Measurements from ENCODE around the gene MYO1B. TPM values are rescaled to one million over a fixed set of nuclear protein-coding genes. Genes with fewer than 3 reads are reported as not detected.

Gene MYO1B
- total RNA-seq, 1 donor from 2014 or later = 81.0 TPM

DNA sequence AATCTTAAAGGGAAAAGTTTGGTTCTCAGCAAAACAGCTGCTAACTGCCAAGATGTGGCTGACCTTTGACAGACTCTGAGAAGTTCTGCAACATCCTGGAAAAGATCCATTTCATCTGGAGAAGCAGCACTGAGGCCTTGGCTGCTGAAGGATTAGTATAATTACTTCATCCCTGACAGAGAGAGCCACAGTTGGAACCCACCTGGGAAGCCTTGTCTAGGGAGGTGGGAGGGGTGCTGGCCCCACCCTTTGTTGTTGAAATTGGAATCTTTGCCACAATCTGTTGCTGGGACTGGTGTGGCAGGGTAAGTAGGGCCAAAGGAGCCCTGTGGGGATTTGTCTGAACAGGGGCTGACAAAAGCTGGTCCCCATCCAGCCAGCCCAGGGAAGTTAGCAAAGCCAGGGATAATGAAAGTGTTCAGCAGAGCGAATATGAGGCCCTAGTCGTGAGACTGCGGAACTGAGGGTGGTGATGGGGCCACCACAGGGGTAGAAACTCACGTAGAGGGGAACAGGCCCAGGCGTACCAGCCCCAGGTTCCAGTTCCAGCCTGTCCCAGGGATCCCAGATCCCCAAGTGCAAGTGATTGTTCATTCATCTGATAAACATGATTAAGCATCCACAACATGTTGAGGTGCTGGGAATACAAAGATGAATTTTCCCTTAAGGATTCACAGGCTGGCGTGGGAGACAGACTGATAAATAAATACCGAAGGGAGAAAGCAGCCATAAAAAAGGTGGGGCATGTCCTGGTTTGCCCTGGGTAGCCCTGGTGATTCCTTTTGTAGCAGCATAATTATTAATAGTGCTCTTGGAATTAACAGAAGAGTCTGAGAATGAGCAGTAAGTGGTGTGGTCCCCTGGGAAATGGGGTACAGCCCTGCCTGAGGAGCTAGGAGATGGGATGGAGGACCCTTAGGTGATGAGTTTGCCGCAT, 60.0 kb downstream of the MYO1B start:
- Mint-ChIP-seq H3K36me3 (ENCODE audit: low read depth, unreplicated experiment) (peaks cover 5% of the 10 kb centered on the region), H3K4me1 (ENCODE audit: unreplicated experiment) (peaks cover 8% of the 10 kb centered on the region), H3K27me3 (ENCODE audit: unreplicated experiment) (peaks cover 2% of the 10 kb centered on the region), H3K9me3 (ENCODE audit: unreplicated experiment) (no peaks in the 10 kb centered on the region), H3K4me3 (ENCODE audit: unreplicated experiment) (no peak overlapping the region), H3K27ac (ENCODE audit: unreplicated experiment) (no peak overlapping the region)
- no peak for DNase-seq (ENCODE audit: low spot score)
- TF ChIP-seq, protein P1, sequence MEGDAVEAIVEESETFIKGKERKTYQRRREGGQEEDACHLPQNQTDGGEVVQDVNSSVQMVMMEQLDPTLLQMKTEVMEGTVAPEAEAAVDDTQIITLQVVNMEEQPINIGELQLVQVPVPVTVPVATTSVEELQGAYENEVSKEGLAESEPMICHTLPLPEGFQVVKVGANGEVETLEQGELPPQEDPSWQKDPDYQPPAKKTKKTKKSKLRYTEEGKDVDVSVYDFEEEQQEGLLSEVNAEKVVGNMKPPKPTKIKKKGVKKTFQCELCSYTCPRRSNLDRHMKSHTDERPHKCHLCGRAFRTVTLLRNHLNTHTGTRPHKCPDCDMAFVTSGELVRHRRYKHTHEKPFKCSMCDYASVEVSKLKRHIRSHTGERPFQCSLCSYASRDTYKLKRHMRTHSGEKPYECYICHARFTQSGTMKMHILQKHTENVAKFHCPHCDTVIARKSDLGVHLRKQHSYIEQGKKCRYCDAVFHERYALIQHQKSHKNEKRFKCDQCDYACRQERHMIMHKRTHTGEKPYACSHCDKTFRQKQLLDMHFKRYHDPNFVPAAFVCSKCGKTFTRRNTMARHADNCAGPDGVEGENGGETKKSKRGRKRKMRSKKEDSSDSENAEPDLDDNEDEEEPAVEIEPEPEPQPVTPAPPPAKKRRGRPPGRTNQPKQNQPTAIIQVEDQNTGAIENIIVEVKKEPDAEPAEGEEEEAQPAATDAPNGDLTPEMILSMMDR (IDR thresholded peaks at IDR 0.05; ENCODE audit: unreplicated experiment) = no peak

DNA sequence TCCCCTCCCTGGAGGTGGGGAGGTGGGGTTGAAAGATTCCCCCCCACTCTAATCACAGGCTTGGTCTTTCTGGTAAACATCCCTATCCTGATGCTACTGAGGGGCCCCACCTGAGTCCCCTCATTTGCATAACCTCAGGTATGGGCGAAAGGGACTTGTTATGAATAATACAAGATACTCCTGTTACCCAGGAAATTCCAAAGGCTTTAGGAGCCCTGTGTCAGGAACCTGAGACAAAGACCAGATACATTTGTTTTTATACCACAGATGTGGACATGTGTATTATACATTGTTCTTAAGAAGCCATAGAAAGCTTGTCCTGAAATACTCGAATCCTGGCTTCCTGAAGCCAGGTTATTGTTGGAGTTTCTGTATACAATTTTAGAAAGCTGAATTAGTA, 62.8 kb downstream of the MYO1B start:
- Mint-ChIP-seq H3K27ac (ENCODE audit: unreplicated experiment) (no peak overlapping the region), H3K36me3 (ENCODE audit: low read depth, unreplicated experiment) (peaks cover 5% of the 10 kb centered on the region), H3K9me3 (ENCODE audit: unreplicated experiment) (no peaks in the 10 kb centered on the region), H3K4me3 (ENCODE audit: unreplicated experiment) (no peak overlapping the region), H3K27me3 (ENCODE audit: unreplicated experiment) (peaks cover 4% of the 10 kb centered on the region), H3K4me1 (ENCODE audit: unreplicated experiment) (peaks cover 8% of the 10 kb centered on the region)
- TF ChIP-seq, protein P1 (IDR thresholded peaks at IDR 0.05; ENCODE audit: unreplicated experiment) = no peak
- DNase-seq (ENCODE audit: low spot score) = no peak

DNA sequence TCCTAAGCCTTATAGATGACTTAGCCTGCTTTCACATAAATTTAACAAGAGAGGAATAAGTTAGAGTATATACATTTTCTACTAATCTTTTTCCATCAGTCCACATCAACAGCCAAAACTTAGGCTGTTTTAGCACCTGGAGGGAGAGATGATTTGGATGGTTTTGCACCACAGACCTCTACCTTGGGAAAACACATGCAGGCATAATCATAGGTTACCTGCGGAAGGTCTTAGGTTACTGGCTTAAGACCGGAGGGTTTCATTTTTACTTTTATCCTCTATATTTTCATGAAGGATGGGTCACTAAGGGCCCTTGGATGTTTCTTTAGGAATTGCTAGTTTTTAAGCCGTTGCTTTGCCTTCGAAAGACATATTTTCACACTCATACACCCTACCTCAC, 66.0 kb downstream of the MYO1B start:
- H3K9me3 Mint-ChIP-seq (ENCODE audit: unreplicated experiment) = no peaks in the 10 kb centered on the region
- no peak for DNase-seq (ENCODE audit: low spot score)
- TF ChIP-seq, protein P1 (IDR thresholded peaks at IDR 0.05; ENCODE audit: unreplicated experiment) = no peak
- peaks cover 4% of the 10 kb centered on the region for H3K27me3 Mint-ChIP-seq (ENCODE audit: unreplicated experiment)
- no peak overlapping the region for H3K4me3 Mint-ChIP-seq (ENCODE audit: unreplicated experiment)
- peaks cover 3% of the 10 kb centered on the region for H3K4me1 Mint-ChIP-seq (ENCODE audit: unreplicated experiment)
- peaks cover 1% of the 10 kb centered on the region for H3K36me3 Mint-ChIP-seq (ENCODE audit: low read depth, unreplicated experiment)
- no peak overlapping the region for H3K27ac Mint-ChIP-seq (ENCODE audit: unreplicated experiment)

DNA sequence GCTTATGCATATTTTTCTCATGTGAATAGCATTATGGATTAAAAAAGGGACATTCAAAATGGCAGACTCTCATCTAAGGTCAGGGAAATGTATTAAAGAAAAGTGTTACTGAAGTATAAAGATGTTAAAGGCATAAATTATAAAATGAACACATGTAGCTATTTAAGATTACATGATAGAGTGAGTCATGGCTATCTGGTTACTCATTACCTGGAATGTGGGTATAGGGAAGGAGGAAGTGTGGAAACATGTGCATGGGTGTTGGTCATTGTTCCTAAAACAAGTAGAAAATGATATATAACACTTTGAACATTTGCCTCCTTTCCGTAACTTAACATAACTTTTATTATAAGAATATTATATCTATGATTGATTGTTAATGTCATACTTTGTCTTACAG, 66.4 kb downstream of the MYO1B start:
- peaks cover 4% of the 10 kb centered on the region for H3K4me1 Mint-ChIP-seq (ENCODE audit: unreplicated experiment)
- peaks cover 4% of the 10 kb centered on the region for H3K27me3 Mint-ChIP-seq (ENCODE audit: unreplicated experiment)
- TF ChIP-seq, protein P1 (IDR thresholded peaks at IDR 0.05; ENCODE audit: unreplicated experiment) = no peak
- no peak overlapping the region for H3K27ac Mint-ChIP-seq (ENCODE audit: unreplicated experiment)
- H3K9me3 Mint-ChIP-seq (ENCODE audit: unreplicated experiment) = no peaks in the 10 kb centered on the region
- H3K4me3 Mint-ChIP-seq (ENCODE audit: unreplicated experiment) = no peak overlapping the region
- no peaks in the 10 kb centered on the region for H3K36me3 Mint-ChIP-seq (ENCODE audit: low read depth, unreplicated experiment)
- no peak for DNase-seq (ENCODE audit: low spot score)

DNA sequence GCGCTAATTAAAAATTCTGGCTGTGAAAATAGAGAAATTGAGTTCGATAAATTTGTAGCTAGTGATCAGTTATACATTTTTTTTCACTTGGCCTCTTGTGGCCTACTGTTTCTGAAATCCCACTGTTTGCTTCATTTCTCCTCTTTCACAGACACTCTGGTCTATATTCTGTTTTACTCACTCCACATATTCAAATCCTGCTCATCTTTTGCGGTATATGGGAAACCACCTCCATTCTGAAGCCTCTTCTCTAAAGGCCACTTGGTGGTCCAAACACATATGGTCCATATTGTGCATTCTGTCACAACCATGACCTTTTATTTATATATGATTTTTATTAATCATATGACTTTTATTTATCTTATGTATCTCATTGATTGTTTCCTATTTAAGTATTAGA, 67.0 kb downstream of the MYO1B start:
- Mint-ChIP-seq H3K36me3 (ENCODE audit: low read depth, unreplicated experiment) (no peaks in the 10 kb centered on the region), H3K4me1 (ENCODE audit: unreplicated experiment) (peaks cover 10% of the 10 kb centered on the region), H3K9me3 (ENCODE audit: unreplicated experiment) (no peaks in the 10 kb centered on the region), H3K27me3 (ENCODE audit: unreplicated experiment) (peaks cover 4% of the 10 kb centered on the region), H3K27ac (ENCODE audit: unreplicated experiment) (no peak overlapping the region), H3K4me3 (ENCODE audit: unreplicated experiment) (no peak overlapping the region)
- DNase-seq (ENCODE audit: low spot score) = no peak
- TF ChIP-seq, protein P1 (IDR thresholded peaks at IDR 0.05; ENCODE audit: unreplicated experiment) = no peak
